Measurements from ENCODE around the gene LINS1.

- no peak for TF ChIP-seq POLR2A (IDR thresholded peaks at IDR 0.05)
- no peak for TF ChIP-seq CTCF (IDR thresholded peaks at IDR 0.05)
Measured at GRCh38 chr15:100566850-100567628, 34.9 kb downstream of the LINS1 start.
